ENCODE results near the gene CDC42BPA. TPM values are rescaled to one million over a fixed set of nuclear protein-coding genes. Genes with fewer than 3 reads are reported as not detected.
"Not testable (repeated sequence)": the region's sequence is repeated elsewhere in the genome, so short reads cannot be mapped to it uniquely, and the experiment has no call there.

Gene CDC42BPA
- total RNA-seq, 1 donor from 2014 or later, result 61.6 TPM

DNA sequence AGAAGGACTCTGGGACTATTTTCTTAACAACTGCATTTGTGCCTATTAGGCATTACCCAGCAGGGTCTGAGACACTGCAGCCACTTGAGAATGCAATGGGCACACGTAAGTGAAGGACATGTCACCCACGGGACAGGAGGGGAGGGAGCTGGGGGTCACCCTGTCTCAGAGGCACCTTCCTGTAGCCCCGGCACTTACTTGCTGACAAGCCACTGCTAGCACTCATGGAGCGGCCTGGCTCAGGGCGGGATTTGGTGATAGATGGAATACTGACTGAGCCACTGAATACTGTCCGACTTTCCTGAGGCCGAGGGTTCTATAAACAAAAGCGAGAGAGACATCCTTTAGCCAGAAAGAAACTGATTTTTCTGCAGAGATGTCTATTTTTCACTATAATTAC is 313.5 kb downstream of the CDC42BPA start:
- H3K27ac Mint-ChIP-seq (ENCODE audit: unreplicated experiment), result no peak overlapping the region
- H3K27me3 Mint-ChIP-seq (ENCODE audit: low read depth), result no peaks in the 10 kb centered on the region
- peaks cover 30% of the 10 kb centered on the region for H3K36me3 Mint-ChIP-seq (ENCODE audit: low read depth)
- no peaks in the 10 kb centered on the region for H3K4me1 Mint-ChIP-seq (ENCODE audit: low read depth)
- H3K9me3 Mint-ChIP-seq (ENCODE audit: low read depth), result no peaks in the 10 kb centered on the region
- TF ChIP-seq, protein P1, sequence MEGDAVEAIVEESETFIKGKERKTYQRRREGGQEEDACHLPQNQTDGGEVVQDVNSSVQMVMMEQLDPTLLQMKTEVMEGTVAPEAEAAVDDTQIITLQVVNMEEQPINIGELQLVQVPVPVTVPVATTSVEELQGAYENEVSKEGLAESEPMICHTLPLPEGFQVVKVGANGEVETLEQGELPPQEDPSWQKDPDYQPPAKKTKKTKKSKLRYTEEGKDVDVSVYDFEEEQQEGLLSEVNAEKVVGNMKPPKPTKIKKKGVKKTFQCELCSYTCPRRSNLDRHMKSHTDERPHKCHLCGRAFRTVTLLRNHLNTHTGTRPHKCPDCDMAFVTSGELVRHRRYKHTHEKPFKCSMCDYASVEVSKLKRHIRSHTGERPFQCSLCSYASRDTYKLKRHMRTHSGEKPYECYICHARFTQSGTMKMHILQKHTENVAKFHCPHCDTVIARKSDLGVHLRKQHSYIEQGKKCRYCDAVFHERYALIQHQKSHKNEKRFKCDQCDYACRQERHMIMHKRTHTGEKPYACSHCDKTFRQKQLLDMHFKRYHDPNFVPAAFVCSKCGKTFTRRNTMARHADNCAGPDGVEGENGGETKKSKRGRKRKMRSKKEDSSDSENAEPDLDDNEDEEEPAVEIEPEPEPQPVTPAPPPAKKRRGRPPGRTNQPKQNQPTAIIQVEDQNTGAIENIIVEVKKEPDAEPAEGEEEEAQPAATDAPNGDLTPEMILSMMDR (IDR thresholded peaks at IDR 0.05), result no peak
- no peak overlapping the region for H3K4me3 Mint-ChIP-seq (ENCODE audit: unreplicated experiment)
- DNase-seq (ENCODE audit: low spot score), result no peak

DNA sequence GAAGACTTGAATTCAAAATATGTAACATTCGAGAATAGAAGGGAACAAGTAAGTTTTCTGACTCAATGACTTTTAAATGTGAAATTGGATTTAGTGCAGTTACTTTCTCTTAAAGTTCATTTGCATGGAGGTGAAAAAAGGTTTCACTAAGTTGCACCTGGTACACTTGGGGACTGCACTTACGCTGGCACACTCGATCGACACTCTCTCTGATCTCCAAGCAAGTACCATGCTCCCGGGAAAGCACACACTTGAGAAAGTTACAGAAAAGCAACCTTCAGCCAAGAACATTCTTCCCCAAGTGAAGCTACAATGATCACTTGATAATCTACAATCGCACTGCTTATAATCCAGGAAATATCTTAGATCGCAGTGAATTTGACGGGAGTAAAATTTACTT is 315.1 kb downstream of the CDC42BPA start:
- Mint-ChIP-seq H3K27me3 (ENCODE audit: low read depth) (no peaks in the 10 kb centered on the region), H3K9me3 (ENCODE audit: low read depth) (peaks cover 6% of the 10 kb centered on the region), H3K27ac (ENCODE audit: unreplicated experiment) (no peak overlapping the region), H3K36me3 (ENCODE audit: low read depth) (peaks cover 36% of the 10 kb centered on the region), H3K4me3 (ENCODE audit: unreplicated experiment) (no peak overlapping the region), H3K4me1 (ENCODE audit: low read depth) (no peaks in the 10 kb centered on the region)
- TF ChIP-seq, protein P1 (IDR thresholded peaks at IDR 0.05), result no peak
- DNase-seq (ENCODE audit: low spot score), result no peak

- H3K27ac Mint-ChIP-seq (ENCODE audit: unreplicated experiment), result no peak overlapping the region
- H3K27me3 Mint-ChIP-seq (ENCODE audit: low read depth), result no peaks in the 10 kb centered on the region
- no peak for DNase-seq (ENCODE audit: low spot score)
- peaks cover 6% of the 10 kb centered on the region for H3K9me3 Mint-ChIP-seq (ENCODE audit: low read depth)
- no peak overlapping the region for H3K4me3 Mint-ChIP-seq (ENCODE audit: unreplicated experiment)
- no peaks in the 10 kb centered on the region for H3K4me1 Mint-ChIP-seq (ENCODE audit: low read depth)
- peaks cover 40% of the 10 kb centered on the region for H3K36me3 Mint-ChIP-seq (ENCODE audit: low read depth)
- TF ChIP-seq, protein P1 (IDR thresholded peaks at IDR 0.05), result no peak
These were observed 315.7 kb downstream of the CDC42BPA start for GRCh38 chr1:227002531-227003049.

GRCh38 chr1:226999579-226999978 is 318.7 kb downstream of the CDC42BPA start:
- not testable (repeated sequence) for H3K4me1 Mint-ChIP-seq (ENCODE audit: low read depth); H3K4me3 Mint-ChIP-seq (ENCODE audit: unreplicated experiment)
- peaks cover 48% of the 10 kb centered on the region for H3K36me3 Mint-ChIP-seq (ENCODE audit: low read depth)

GRCh38 chr1:226995365-226996332 is 322.6 kb downstream of the CDC42BPA start:
- TF ChIP-seq, protein P1 (IDR thresholded peaks at IDR 0.05), result no peak
- Mint-ChIP-seq H3K9me3 (ENCODE audit: low read depth) (peaks cover 6% of the 10 kb centered on the region), H3K36me3 (ENCODE audit: low read depth) (peaks cover 35% of the 10 kb centered on the region), H3K27me3 (ENCODE audit: low read depth) (no peaks in the 10 kb centered on the region), H3K4me3 (ENCODE audit: unreplicated experiment) (no peak overlapping the region), H3K27ac (ENCODE audit: unreplicated experiment) (no peak overlapping the region), H3K4me1 (ENCODE audit: low read depth) (no peaks in the 10 kb centered on the region)
- DNase-seq (ENCODE audit: low spot score), result no peak

More at GRCh38 chr1:226999579-226999978, 318.7 kb downstream of the CDC42BPA start:
- not testable (repeated sequence) for H3K9me3 Mint-ChIP-seq (ENCODE audit: low read depth); H3K27ac Mint-ChIP-seq (ENCODE audit: unreplicated experiment); H3K27me3 Mint-ChIP-seq (ENCODE audit: low read depth); DNase-seq (ENCODE audit: low spot score)

All from chondrocyte (in vitro differentiated cells).